ENCODE data around the gene CLIC6.

Gene CLIC6

DNA sequence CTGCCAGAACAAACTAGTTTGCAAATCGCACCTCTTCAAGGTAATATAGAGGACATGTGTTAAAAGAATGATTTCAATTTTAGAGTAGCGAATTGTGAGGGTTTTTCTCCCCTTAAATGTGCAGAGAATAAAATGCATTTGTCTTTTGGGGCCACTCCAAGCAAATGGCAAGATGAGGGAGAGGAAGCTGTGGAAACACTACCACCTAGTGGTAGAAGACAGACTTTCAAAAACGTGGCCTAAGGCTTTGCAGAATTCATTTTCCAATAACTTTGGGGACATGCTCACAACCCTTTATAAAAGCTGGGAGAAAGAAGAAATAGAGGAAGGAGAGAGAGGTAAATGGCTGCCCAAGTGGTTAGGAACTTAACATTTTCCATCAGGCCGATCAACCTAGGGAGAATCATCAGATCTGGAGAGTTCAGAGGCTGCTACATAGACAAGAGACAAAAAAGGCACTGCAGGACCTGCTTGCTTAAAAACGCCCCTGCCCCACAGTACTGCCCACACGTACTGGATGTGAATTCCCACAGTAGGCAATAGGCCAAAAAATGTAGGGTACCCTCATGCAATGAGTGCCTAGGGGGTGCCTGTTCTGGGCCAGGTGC lies 38.2 kb upstream of the CLIC6 start:
- peak; percentile 69 for DNase-seq (ENCODE audit: low spot score)
- TF ChIP-seq CTCF (IDR thresholded peaks at IDR 0.05; ENCODE audit: borderline replicate concordance, control extremely low read depth, extremely low read depth, insufficient read depth, missing control alignments), result peak; percentile 53
- in situ Hi-C loops (cut with MboI; ENCODE audit: low sequenced_read_pairs, unreplicated experiment), result no loop called here

DNA sequence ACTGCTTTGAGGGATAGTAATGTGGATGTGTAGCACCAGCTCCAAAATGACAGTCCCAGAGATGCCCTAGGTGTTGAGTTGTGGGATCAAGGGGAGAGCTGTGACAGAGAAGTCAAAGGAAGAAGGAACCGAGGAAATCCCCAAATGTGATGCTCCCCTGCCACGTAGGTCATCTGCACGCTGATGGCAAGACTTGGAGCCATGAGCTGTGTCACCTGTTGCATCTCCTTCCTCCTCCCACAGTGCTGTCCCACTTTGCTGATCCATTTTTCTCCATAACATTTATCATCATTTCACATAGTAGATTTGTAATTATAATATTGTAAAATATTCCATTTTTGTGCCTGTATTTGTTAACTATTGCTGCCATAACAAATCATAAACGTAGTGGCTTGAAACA lies 36.3 kb upstream of the CLIC6 start:
- in situ Hi-C loops (cut with MboI; ENCODE audit: low sequenced_read_pairs, unreplicated experiment), result no loop called here
- TF ChIP-seq CTCF (IDR thresholded peaks at IDR 0.05; ENCODE audit: borderline replicate concordance, control extremely low read depth, extremely low read depth, insufficient read depth, missing control alignments), result no peak
- DNase-seq (ENCODE audit: low spot score), result no peak

DNA sequence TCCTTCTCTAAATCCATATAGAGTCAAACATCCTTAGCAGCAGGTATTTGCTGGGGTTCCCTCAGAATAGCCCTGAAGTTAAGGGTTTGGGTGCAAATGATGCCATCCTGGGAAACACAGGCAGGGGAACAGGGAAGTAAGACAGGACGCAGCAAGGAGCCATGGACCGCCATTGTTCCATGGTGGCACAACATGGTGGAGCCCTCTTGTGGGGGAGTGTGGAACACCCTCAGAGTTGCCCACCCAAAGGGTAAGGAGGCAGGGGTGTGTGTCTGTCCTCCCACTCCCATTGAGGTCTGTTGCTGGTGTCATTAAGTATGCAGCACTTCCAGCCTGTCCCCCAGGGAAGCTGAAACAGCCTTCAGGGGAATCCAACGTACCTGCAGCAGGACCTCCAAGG lies 33.5 kb upstream of the CLIC6 start:
- no peak for DNase-seq (ENCODE audit: low spot score)
- TF ChIP-seq CTCF (IDR thresholded peaks at IDR 0.05; ENCODE audit: borderline replicate concordance, control extremely low read depth, extremely low read depth, insufficient read depth, missing control alignments), result no peak
- in situ Hi-C loops (cut with MboI; ENCODE audit: low sequenced_read_pairs, unreplicated experiment), result no loop called here

GRCh38 chr21:34636961-34637360 lies 31.8 kb upstream of the CLIC6 start:
- DNase-seq (ENCODE audit: low spot score), result no peak
- no peak for TF ChIP-seq CTCF (IDR thresholded peaks at IDR 0.05; ENCODE audit: borderline replicate concordance, control extremely low read depth, extremely low read depth, insufficient read depth, missing control alignments)
- in situ Hi-C loops (cut with MboI; ENCODE audit: low sequenced_read_pairs, unreplicated experiment), result no loop called here

- DNase-seq (ENCODE audit: low spot score), result no peak
- in situ Hi-C loops (cut with MboI; ENCODE audit: low sequenced_read_pairs, unreplicated experiment), result no loop called here
- TF ChIP-seq CTCF (IDR thresholded peaks at IDR 0.05; ENCODE audit: borderline replicate concordance, control extremely low read depth, extremely low read depth, insufficient read depth, missing control alignments), result no peak
Measured at GRCh38 chr21:34639250-34639649, 29.5 kb upstream of the CLIC6 start.

- in situ Hi-C loops (cut with MboI; ENCODE audit: low sequenced_read_pairs, unreplicated experiment), result no loop called here
- no peak for TF ChIP-seq CTCF (IDR thresholded peaks at IDR 0.05; ENCODE audit: borderline replicate concordance, control extremely low read depth, extremely low read depth, insufficient read depth, missing control alignments)
- peak; percentile 46 for DNase-seq (ENCODE audit: low spot score)
Measured at GRCh38 chr21:34639882-34640788, 28.7 kb upstream of the CLIC6 start.

Measured in GM13976 (cell line).